ENCODE data around the gene NLGN4Y. TPM values are rescaled to one million over a fixed set of nuclear protein-coding genes. Genes with fewer than 3 reads are reported as not detected.

NLGN4Y gene
- total and polyA plus RNA-seq, 2 experiments from 2014 or later: 10.9 to 73.6 TPM

- ATAC-seq (no peak), DNase-seq (ENCODE audit: low spot score) (no peak)
- Mint-ChIP-seq H3K4me1 (peaks cover 6% of the 10 kb centered on the region; the same call in 2 of the 3 replicates), H3K9me3 (peaks cover 17% of the 10 kb centered on the region), H3K27me3 (ENCODE audit: insufficient read depth, low read depth, poor library complexity) (no peaks in the 10 kb centered on the region), H3K27ac (no peak overlapping the region), H3K36me3 (ENCODE audit: low read depth) (peaks cover 68% of the 10 kb centered on the region), H3K4me3 (no peak overlapping the region)
- Histone ChIP-seq H3K4me3 (no peak overlapping the region), H3K4me2 (no peak overlapping the region), H4K20me1 (replicated peaks; ENCODE audit: insufficient read depth) (peaks cover 3% of the 10 kb centered on the region; the same call in 1 of the 2 replicates), H3K9me2 (ENCODE audit: insufficient read depth) (no peaks in the 10 kb centered on the region), H3K36me3 (ENCODE audit: insufficient read depth) (no peaks in the 10 kb centered on the region), H3K27ac (ENCODE audit: low read depth) (no peak overlapping the region), H2AFZ (no peak overlapping the region), H3K79me2 (replicated peaks; ENCODE audit: insufficient read depth) (peaks cover 90% of the 10 kb centered on the region), H3F3A (replicated peaks; ENCODE audit: low read depth) (no peaks in the 10 kb centered on the region), H3K4me1 (ENCODE audit: insufficient read depth) (peaks cover under 1% of the 10 kb centered on the region; the same call in 1 of the 2 replicates), H3K27me3 (ENCODE audit: insufficient read depth) (no peaks in the 10 kb centered on the region)
- no peak for TF ChIP-seq ZNF331 (CRISPR knock-in tag; IDR thresholded peaks at IDR 0.05; ENCODE audit: low read depth)
- TF ChIP-seq, protein P1, sequence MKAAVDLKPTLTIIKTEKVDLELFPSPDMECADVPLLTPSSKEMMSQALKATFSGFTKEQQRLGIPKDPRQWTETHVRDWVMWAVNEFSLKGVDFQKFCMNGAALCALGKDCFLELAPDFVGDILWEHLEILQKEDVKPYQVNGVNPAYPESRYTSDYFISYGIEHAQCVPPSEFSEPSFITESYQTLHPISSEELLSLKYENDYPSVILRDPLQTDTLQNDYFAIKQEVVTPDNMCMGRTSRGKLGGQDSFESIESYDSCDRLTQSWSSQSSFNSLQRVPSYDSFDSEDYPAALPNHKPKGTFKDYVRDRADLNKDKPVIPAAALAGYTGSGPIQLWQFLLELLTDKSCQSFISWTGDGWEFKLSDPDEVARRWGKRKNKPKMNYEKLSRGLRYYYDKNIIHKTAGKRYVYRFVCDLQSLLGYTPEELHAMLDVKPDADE (IDR thresholded peaks at IDR 0.05): no peak
- TF ChIP-seq POLR2AphosphoS5 (IDR thresholded peaks at IDR 0.05; ENCODE audit: low read depth): no peak
- no peak for TF ChIP-seq JUNB (IDR thresholded peaks at IDR 0.05; ENCODE audit: unreplicated experiment)
- no peak for TF ChIP-seq EZH2phosphoT487 (IDR thresholded peaks at IDR 0.05; ENCODE audit: unreplicated experiment)
- TF ChIP-seq EZH2 (IDR thresholded peaks at IDR 0.05; ENCODE audit: low read depth, unreplicated experiment): no peak
- TF ChIP-seq NANOG (IDR thresholded peaks at IDR 0.05; ENCODE audit: borderline replicate concordance): no peak
- TF ChIP-seq, protein P2, sequence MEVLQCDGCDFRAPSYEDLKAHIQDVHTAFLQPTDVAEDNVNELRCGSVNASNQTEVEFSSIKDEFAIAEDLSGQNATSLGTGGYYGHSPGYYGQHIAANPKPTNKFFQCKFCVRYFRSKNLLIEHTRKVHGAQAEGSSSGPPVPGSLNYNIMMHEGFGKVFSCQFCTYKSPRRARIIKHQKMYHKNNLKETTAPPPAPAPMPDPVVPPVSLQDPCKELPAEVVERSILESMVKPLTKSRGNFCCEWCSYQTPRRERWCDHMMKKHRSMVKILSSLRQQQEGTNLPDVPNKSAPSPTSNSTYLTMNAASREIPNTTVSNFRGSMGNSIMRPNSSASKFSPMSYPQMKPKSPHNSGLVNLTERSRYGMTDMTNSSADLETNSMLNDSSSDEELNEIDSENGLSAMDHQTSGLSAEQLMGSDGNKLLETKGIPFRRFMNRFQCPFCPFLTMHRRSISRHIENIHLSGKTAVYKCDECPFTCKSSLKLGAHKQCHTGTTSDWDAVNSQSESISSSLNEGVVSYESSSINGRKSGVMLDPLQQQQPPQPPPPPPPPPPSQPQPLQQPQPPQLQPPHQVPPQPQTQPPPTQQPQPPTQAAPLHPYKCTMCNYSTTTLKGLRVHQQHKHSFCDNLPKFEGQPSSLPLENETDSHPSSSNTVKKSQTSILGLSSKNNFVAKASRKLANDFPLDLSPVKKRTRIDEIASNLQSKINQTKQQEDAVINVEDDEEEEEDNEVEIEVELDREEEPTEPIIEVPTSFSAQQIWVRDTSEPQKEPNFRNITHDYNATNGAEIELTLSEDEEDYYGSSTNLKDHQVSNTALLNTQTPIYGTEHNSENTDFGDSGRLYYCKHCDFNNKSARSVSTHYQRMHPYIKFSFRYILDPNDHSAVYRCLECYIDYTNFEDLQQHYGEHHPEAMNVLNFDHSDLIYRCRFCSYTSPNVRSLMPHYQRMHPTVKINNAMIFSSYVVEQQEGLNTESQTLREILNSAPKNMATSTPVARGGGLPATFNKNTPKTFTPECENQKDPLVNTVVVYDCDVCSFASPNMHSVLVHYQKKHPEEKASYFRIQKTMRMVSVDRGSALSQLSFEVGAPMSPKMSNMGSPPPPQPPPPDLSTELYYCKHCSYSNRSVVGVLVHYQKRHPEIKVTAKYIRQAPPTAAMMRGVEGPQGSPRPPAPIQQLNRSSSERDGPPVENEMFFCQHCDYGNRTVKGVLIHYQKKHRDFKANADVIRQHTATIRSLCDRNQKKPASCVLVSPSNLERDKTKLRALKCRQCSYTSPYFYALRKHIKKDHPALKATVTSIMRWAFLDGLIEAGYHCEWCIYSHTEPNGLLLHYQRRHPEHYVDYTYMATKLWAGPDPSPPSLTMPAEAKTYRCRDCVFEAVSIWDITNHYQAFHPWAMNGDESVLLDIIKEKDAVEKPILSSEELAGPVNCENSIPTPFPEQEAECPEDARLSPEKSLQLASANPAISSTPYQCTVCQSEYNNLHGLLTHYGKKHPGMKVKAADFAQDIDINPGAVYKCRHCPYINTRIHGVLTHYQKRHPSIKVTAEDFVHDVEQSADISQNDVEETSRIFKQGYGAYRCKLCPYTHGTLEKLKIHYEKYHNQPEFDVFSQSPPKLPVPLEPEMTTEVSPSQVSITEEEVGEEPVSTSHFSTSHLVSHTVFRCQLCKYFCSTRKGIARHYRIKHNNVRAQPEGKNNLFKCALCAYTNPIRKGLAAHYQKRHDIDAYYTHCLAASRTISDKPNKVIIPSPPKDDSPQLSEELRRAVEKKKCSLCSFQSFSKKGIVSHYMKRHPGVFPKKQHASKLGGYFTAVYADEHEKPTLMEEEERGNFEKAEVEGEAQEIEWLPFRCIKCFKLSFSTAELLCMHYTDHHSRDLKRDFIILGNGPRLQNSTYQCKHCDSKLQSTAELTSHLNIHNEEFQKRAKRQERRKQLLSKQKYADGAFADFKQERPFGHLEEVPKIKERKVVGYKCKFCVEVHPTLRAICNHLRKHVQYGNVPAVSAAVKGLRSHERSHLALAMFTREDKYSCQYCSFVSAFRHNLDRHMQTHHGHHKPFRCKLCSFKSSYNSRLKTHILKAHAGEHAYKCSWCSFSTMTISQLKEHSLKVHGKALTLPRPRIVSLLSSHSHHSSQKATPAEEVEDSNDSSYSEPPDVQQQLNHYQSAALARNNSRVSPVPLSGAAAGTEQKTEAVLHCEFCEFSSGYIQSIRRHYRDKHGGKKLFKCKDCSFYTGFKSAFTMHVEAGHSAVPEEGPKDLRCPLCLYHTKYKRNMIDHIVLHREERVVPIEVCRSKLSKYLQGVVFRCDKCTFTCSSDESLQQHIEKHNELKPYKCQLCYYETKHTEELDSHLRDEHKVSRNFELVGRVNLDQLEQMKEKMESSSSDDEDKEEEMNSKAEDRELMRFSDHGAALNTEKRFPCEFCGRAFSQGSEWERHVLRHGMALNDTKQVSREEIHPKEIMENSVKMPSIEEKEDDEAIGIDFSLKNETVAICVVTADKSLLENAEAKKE (CRISPR knock-in tag; IDR thresholded peaks at IDR 0.05): no peak
- TF ChIP-seq CREB1 (CRISPR knock-in tag; IDR thresholded peaks at IDR 0.05; ENCODE audit: low read depth): no peak
- no peak for TF ChIP-seq STAT1 (IDR thresholded peaks at IDR 0.05; ENCODE audit: unreplicated experiment)
- no peak for TF ChIP-seq REST (IDR thresholded peaks at IDR 0.05; ENCODE audit: unreplicated experiment)
- TF ChIP-seq ZNF114 (CRISPR knock-in tag; IDR thresholded peaks at IDR 0.05): no peak
- TF ChIP-seq, protein P3, sequence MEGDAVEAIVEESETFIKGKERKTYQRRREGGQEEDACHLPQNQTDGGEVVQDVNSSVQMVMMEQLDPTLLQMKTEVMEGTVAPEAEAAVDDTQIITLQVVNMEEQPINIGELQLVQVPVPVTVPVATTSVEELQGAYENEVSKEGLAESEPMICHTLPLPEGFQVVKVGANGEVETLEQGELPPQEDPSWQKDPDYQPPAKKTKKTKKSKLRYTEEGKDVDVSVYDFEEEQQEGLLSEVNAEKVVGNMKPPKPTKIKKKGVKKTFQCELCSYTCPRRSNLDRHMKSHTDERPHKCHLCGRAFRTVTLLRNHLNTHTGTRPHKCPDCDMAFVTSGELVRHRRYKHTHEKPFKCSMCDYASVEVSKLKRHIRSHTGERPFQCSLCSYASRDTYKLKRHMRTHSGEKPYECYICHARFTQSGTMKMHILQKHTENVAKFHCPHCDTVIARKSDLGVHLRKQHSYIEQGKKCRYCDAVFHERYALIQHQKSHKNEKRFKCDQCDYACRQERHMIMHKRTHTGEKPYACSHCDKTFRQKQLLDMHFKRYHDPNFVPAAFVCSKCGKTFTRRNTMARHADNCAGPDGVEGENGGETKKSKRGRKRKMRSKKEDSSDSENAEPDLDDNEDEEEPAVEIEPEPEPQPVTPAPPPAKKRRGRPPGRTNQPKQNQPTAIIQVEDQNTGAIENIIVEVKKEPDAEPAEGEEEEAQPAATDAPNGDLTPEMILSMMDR (conservative IDR thresholded peaks at IDR 0.05; ENCODE audit: low read depth in 2 of 2): no peak
These were observed 19.2 kb downstream of the NLGN4Y start for GRCh38 chrY:14543506-14543905.
